GM12878 (cell line): ENCODE results near the gene PRKCE. TPM values are rescaled to one million over a fixed set of nuclear protein-coding genes. Genes with fewer than 3 reads are reported as not detected.

Source experiments
- ATAC-seq: fragments of 200-7000 bp; cut with Tn5 transposase; 3 replicates; pipeline ENCODE4 v1.9.1; 2020; ENCODE audit warnings: mild to moderate bottlenecking, moderate library complexity
- BruUV-seq: library from RNA; stranded (reverse); fragments of 400-500 nt; replicated peaks from 2 replicates; lab custom pipeline; 2021; lab: Mats Ljungman, UMichigan
- CTCF ChIA-PET: fragments of 300-600 bp; sonication (Branson Sonifier 250); formaldehyde crosslinking; extraction: SDS; loops from one replicate; lab custom pipeline; 2021; ENCODE audit warnings: inconsistent platforms; lab: Yijun Ruan, JAX
- POLR2A ChIA-PET: fragments of 350-600 bp; formaldehyde crosslinking; extraction: SDS; loops from one replicate; lab custom pipeline; 2021; ENCODE audit warnings: inconsistent platforms; lab: Charles Lee
- RAD21 ChIA-PET: fragments of 300-600 bp; sonication (Branson Sonifier 250); formaldehyde crosslinking; loops from one replicate; lab custom pipeline; 2023; ENCODE audit warnings: antibody characterized with exemption; ENCODE audit not compliant: unreplicated experiment; lab: Charles Lee
- SMC1A ChIA-PET: fragments of 300-600 bp; sonication (Branson Sonifier 250); formaldehyde crosslinking; loops from one replicate; lab custom pipeline; 2023; ENCODE audit not compliant: unreplicated experiment, uncharacterized antibody; lab: Charles Lee
- DNase-seq: peaks from one replicate; pipeline ENCODE4 v3.0.0-alpha.2; 2011; ENCODE audit warnings: low read depth, low spot score
- FAIRE-seq: peaks from 3 replicates; lab custom pipeline; 2011; peaks lifted over from hg19 to GRCh38; lab: Jason Lieb, UNC
- H2AFZ ChIP-seq: 2 replicates; pipeline ENCODE4 v1.6.0; 2011; ENCODE audit warnings: low read depth, low read length, control low read depth; ENCODE audit not compliant: control insufficient read depth
- H3K27ac ChIP-seq: 2 replicates; pipeline ENCODE4 v1.5.1; 2011; ENCODE audit warnings: control low read depth; ENCODE audit not compliant: control insufficient read depth, insufficient read depth
- H3K27me3 ChIP-seq, 2 experiments: replicated peaks in 1 of 2; 2 replicates each; pipeline versions ENCODE4 v1.6.0 to v1.6.1; 2011; ENCODE audit warnings: low read length in 1 of 2; ENCODE audit not compliant: control insufficient read depth in 2 of 2, insufficient read depth in 2 of 2
- H3K36me3 ChIP-seq, 2 experiments: 2 replicates each; pipeline ENCODE4 v1.5.1; 2011; ENCODE audit warnings: low read length in 1 of 2; ENCODE audit not compliant: control insufficient read depth in 2 of 2, insufficient read depth in 2 of 2
- H3K4me1 ChIP-seq: 2 replicates; pipeline ENCODE4 v1.6.1; 2011; ENCODE audit warnings: mild to moderate bottlenecking, low read length, moderate library complexity, mixed read lengths; ENCODE audit not compliant: control insufficient read depth, insufficient read depth
- H3K4me2 ChIP-seq: 2 replicates; pipeline ENCODE4 v1.6.0; 2011; ENCODE audit warnings: control low read depth; ENCODE audit not compliant: control insufficient read depth, insufficient read depth
- H3K4me3 ChIP-seq: fragments of 200-600 bp; sonication (generic); 2 replicates; pipeline ENCODE4 v1.5.1; 2016
- H3K79me2 ChIP-seq: 2 replicates; pipeline ENCODE4 v1.6.0; 2011; ENCODE audit warnings: low read length; ENCODE audit not compliant: control insufficient read depth, insufficient read depth
- H3K9ac ChIP-seq: 2 replicates; pipeline ENCODE4 v1.8.0; 2011; ENCODE audit warnings: low read length, control low read depth, mixed read lengths; ENCODE audit not compliant: control insufficient read depth, insufficient read depth
- H3K9me3 ChIP-seq: replicated peaks from 3 replicates; pipeline ENCODE4 v1.5.1; 2011; ENCODE audit warnings: mild to moderate bottlenecking, low read length; ENCODE audit not compliant: control insufficient read depth, insufficient read depth
- H4K20me1 ChIP-seq: 2 replicates; pipeline ENCODE4 v1.6.0; 2011; ENCODE audit not compliant: control insufficient read depth, insufficient read depth
- BCL11A ChIP-seq: IDR thresholded peaks from 2 replicates; pipeline ENCODE4 v1.6.1; 2011; ENCODE audit warnings: low read depth, low read length
- CREM ChIP-seq: IDR thresholded peaks from 2 replicates; pipeline ENCODE4 v1.6.1; 2014; ENCODE audit warnings: antibody characterized with exemption, low read depth
- DPF2 ChIP-seq: fragments of 450-650 bp; IDR thresholded peaks from 2 replicates; pipeline ENCODE4 v1.6.1; 2017; ENCODE audit warnings: mild to moderate bottlenecking
- EP300 ChIP-seq, 2 experiments: fragments of 150-350 bp in 1 of 2; IDR thresholded peaks; 2 replicates each; pipeline ENCODE4 v1.6.1; 2011 to 2012; ENCODE audit warnings: low read depth in 2 of 2, low read length in 2 of 2, borderline replicate concordance in 1 of 2, improper control_type of control experiment in 1 of 2, inconsistent platforms in 1 of 2; ENCODE audit not compliant: control insufficient read depth in 1 of 2
- LARP7 ChIP-seq: fragments of 450-650 bp; IDR thresholded peaks from 2 replicates; pipeline ENCODE4 v1.6.1; 2017; ENCODE audit warnings: mild to moderate bottlenecking
- MYC ChIP-seq: IDR thresholded peaks from 2 replicates; pipeline ENCODE4 v1.6.1; 2011; ENCODE audit warnings: mild to moderate bottlenecking, low read length, moderate library complexity, inconsistent platforms; ENCODE audit not compliant: insufficient read depth, insufficient replicate concordance, insufficient read length, severe bottlenecking
- NBN ChIP-seq: fragments of 450-650 bp; IDR thresholded peaks from 2 replicates; pipeline ENCODE4 v1.6.1; 2016
- POLR2A ChIP-seq: IDR thresholded peaks from 2 replicates; pipeline ENCODE4 v1.6.1; 2011; ENCODE audit warnings: low read depth, mild to moderate bottlenecking, low read length
- POU2F2 ChIP-seq: IDR thresholded peaks from 3 replicates; pipeline ENCODE4 v1.6.1; 2011; ENCODE audit warnings: low read depth, mild to moderate bottlenecking, low read length, borderline replicate concordance
- RAD51 ChIP-seq: fragments of 450-650 bp; IDR thresholded peaks from 2 replicates; pipeline ENCODE4 v1.6.1; 2016; ENCODE audit warnings: moderate library complexity, mild to moderate bottlenecking, inconsistent platforms
- SIN3A ChIP-seq: IDR thresholded peaks from 2 replicates; pipeline ENCODE4 v1.6.1; 2012; ENCODE audit warnings: low read depth, low read length, improper control_type of control experiment
- TCF12 ChIP-seq: IDR thresholded peaks from 2 replicates; pipeline ENCODE4 v1.6.1; 2011; ENCODE audit warnings: low read depth, mild to moderate bottlenecking, low read length
- YY1 ChIP-seq: IDR thresholded peaks from 2 replicates; pipeline ENCODE4 v1.6.1; 2011; ENCODE audit warnings: low read depth, mild to moderate bottlenecking, low read length
- WGBS: methylation state at CpG from one replicate; pipeline ENCODE4 v1.1.6; 2016; ENCODE audit warnings: low lambda C conversion rate; ENCODE audit not compliant: insufficient replicate concordance, insufficient coverage; ENCODE audit errors: missing lambda C conversion rate; 5-methylcytosine and 5-hydroxymethylcytosine counted together
- in situ Hi-C: fragments of 300-500 bp; cut with MboI; formaldehyde crosslinking; loops from 9 replicates; pipeline ENCODE4 v1.14.3; 2018; ENCODE audit warnings: mixed read lengths
- intact Hi-C: fragments of 100-400 bp; cut with micrococcal nuclease; formaldehyde crosslinking; loops from one replicate; pipeline ENCODE4 v1.14.2; 2022; ENCODE audit not compliant: unreplicated experiment
- polyA plus RNA-seq, 11 experiments: library from polyadenylated mRNA; depleted of rRNA in 4 of 11; unstranded in 6 of 11; stranded (reverse) in 5 of 11; fragments of >200 nt; fragmentation: Nextera tagmentation in 4 of 11; fragmentation: Illumina TruSeq in 1 of 11; extraction: Ambion mirVana in 4 of 11; extraction: Trizol in 1 of 11; gene quantifications; 1 replicate in 1 of 11; 2 replicates in 10 of 11; pipeline versions ENCODE4 v1.2.1 to v1.2.3, GENCODE V29; 2011 to 2016; ENCODE audit warnings: inconsistent platforms in 2 of 11, missing spikeins in 2 of 11, low read depth in 1 of 11
- total RNA-seq, 4 experiments: library from RNA; depleted of rRNA in 3 of 4; stranded (reverse); fragments of >200 nt in 3 of 4; fragmentation: Illumina TruSeq in 1 of 4; extraction: Trizol in 1 of 4; gene quantifications; 2 replicates each; pipeline versions ENCODE4 v1.2.1 to v1.2.3, GENCODE V29; 2013 to 2021
- TF ChIP-seq, protein P1 (sequence below): IDR thresholded peaks from 2 replicates; pipeline ENCODE4 v1.6.1; 2012; ENCODE audit warnings: low read length, inconsistent platforms
- TF ChIP-seq, protein P2 (sequence below): IDR thresholded peaks from 2 replicates; pipeline ENCODE4 v1.6.1; 2012; ENCODE audit warnings: low read depth, low read length, improper control_type of control experiment
- TF ChIP-seq, protein P3 (sequence below): fragments of 450-650 bp; IDR thresholded peaks from 2 replicates; pipeline ENCODE4 v1.6.1; 2017; ENCODE audit warnings: mild to moderate bottlenecking, moderate library complexity

Gene PRKCE
- total and polyA plus RNA-seq, 10 of the 15 experiments (the other 5 are each of a cell fraction or from before 2014, with no cell fraction given) = 2.6 to 28.2 (median 11.3) TPM

DNA sequence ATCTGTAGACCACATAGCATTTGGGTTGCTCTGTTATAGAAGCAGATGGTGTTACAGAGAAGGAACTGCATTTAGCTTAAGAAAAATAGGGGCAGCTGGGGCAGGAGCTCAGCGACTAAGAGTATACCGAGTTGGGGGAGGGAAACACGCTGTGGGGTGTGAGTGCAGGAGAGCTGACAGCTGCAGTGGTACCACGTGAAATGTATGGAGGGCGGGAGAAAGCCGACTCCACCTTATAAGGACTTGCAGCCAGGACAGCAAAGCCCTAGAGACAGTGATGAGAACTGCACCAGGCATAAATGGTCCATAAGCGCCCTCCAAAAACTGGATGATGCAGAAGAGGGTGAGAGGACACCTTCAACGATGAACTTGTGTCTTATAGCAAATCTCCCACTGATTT lies 237.6 kb downstream of the PRKCE start (continued):
- TF ChIP-seq YY1 (0 out of 2 replicates have a peak, but pooled peaks have one; percentile 24), MYC (no peak), SIN3A (no peak), POU2F2 (peak; percentile 25; the same call in 1 of the 3 replicates), DPF2 (no peak), NBN (peak; percentile 33; the same call in 1 of the 2 replicates), POLR2A (0 out of 2 replicates have a peak, but pooled peaks have one; percentile 29)

DNA sequence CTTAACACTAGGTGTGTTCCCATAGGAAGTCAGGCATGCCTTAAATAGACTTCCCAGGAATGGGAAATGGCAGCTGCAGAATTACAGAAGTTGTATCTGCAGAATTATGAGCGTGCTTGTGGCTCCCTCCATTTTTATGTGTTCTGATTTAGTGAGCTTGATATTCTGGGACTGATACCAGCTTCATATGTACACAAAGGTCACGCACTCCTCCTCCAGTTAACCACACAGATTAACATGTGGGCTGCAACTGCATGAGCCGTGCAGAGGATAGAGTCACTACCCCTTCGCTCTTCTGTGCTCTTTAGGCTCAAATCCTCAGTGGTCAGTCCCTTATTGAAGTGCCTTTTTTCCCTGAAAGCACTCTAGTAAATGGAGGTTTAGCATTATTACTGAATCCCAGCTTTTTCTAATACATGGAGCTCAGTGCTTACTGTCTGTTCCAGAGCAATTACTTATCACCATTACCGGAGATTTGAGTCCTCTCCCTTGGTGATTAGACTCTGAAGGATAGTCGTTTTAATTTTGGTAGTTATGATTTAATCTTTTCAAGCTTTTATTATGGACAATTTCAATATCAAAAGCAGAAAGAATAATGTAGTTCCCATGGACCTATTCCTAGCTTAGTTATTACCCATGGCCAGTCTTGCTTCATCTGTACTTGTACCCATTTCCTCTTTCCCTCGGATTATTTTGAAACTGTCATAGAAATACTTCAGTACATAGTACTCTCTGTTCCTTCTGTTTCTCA lies 238.3 kb downstream of the PRKCE start:
- Histone ChIP-seq H3K4me1 (peaks cover 56% of the 10 kb centered on the region), H3K4me2 (peak overlapping the region; percentile 89), H3K4me3 (peak overlapping the region; percentile 43; the same call in 1 of the 2 replicates), H3K79me2 (peaks cover 4% of the 10 kb centered on the region; the same call in 1 of the 2 replicates), H3K27ac (peak overlapping the region; percentile 85), H3K9me3 (no peaks in the 10 kb centered on the region; the same call in 2 of the 3 replicates), H3K9ac (peak overlapping the region; percentile 41), H2AFZ (no peak overlapping the region), H4K20me1 (no peaks in the 10 kb centered on the region), H3K36me3 (no peaks in the 10 kb centered on the region), H3K27me3 (no peaks in the 10 kb centered on the region)
- RAD21 ChIA-PET = interaction anchor here (0.8 to 6.3 kb wide), 34 partner anchors 8 to 240 kb away, joined by 3 to 100 read pairs (median 6); partner anchors contain the start of gene PRKCE
- no TSS peak for BruUV-seq
- FAIRE-seq = no peak
- DNase-seq = no peak
- CTCF ChIA-PET = interaction anchor here (0.6 to 5.2 kb wide), 25 partner anchors 9 to 240 kb away, joined by 3 to 48 read pairs (median 4); no protein-coding TSS in a partner anchor
- 45% methylated on average over 7 of the region's 7 CpGs for WGBS
- SMC1A ChIA-PET = interaction anchor here (0.6 to 11.4 kb wide), 35 partner anchors 9 to 714 kb away, joined by 3 to 224 read pairs (median 7); no protein-coding TSS in a partner anchor
- intact Hi-C loops (loop anchor here (2.0 kb wide), 3 partner anchors 23 to 47 kb away; no protein-coding TSS in a partner anchor), in situ Hi-C loops (no loop called here)
- POLR2A ChIA-PET = interaction anchor here (0.5 to 3.6 kb wide), 29 partner anchors 9 to 1172 kb away, joined by 3 to 23 read pairs (median 5); no protein-coding TSS in a partner anchor
- peak; percentile 72 for ATAC-seq
- TF ChIP-seq RAD51 (no peak), CREM (0 out of 2 replicates have a peak, but pooled peaks have one; percentile 47), BCL11A (peak; percentile 53; the same call in 1 of the 2 replicates), LARP7 (no peak), EP300 (IDR thresholded peaks at IDR 0.05; ENCODE audit: borderline replicate concordance in 1 of 2, control insufficient read depth in 1 of 2, low read depth in 2 of 2, low read length in 2 of 2) (no peak), TCF12 (0 out of 2 replicates have a peak, but pooled peaks have one; percentile 13)
- TF ChIP-seq, protein P1, sequence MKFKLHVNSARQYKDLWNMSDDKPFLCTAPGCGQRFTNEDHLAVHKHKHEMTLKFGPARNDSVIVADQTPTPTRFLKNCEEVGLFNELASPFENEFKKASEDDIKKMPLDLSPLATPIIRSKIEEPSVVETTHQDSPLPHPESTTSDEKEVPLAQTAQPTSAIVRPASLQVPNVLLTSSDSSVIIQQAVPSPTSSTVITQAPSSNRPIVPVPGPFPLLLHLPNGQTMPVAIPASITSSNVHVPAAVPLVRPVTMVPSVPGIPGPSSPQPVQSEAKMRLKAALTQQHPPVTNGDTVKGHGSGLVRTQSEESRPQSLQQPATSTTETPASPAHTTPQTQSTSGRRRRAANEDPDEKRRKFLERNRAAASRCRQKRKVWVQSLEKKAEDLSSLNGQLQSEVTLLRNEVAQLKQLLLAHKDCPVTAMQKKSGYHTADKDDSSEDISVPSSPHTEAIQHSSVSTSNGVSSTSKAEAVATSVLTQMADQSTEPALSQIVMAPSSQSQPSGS = peak; percentile 15; the same call in 1 of the 2 replicates
- TF ChIP-seq, protein P2, sequence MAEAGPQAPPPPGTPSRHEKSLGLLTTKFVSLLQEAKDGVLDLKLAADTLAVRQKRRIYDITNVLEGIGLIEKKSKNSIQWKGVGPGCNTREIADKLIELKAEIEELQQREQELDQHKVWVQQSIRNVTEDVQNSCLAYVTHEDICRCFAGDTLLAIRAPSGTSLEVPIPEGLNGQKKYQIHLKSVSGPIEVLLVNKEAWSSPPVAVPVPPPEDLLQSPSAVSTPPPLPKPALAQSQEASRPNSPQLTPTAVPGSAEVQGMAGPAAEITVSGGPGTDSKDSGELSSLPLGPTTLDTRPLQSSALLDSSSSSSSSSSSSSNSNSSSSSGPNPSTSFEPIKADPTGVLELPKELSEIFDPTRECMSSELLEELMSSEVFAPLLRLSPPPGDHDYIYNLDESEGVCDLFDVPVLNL = no peak
- TF ChIP-seq, protein P3, sequence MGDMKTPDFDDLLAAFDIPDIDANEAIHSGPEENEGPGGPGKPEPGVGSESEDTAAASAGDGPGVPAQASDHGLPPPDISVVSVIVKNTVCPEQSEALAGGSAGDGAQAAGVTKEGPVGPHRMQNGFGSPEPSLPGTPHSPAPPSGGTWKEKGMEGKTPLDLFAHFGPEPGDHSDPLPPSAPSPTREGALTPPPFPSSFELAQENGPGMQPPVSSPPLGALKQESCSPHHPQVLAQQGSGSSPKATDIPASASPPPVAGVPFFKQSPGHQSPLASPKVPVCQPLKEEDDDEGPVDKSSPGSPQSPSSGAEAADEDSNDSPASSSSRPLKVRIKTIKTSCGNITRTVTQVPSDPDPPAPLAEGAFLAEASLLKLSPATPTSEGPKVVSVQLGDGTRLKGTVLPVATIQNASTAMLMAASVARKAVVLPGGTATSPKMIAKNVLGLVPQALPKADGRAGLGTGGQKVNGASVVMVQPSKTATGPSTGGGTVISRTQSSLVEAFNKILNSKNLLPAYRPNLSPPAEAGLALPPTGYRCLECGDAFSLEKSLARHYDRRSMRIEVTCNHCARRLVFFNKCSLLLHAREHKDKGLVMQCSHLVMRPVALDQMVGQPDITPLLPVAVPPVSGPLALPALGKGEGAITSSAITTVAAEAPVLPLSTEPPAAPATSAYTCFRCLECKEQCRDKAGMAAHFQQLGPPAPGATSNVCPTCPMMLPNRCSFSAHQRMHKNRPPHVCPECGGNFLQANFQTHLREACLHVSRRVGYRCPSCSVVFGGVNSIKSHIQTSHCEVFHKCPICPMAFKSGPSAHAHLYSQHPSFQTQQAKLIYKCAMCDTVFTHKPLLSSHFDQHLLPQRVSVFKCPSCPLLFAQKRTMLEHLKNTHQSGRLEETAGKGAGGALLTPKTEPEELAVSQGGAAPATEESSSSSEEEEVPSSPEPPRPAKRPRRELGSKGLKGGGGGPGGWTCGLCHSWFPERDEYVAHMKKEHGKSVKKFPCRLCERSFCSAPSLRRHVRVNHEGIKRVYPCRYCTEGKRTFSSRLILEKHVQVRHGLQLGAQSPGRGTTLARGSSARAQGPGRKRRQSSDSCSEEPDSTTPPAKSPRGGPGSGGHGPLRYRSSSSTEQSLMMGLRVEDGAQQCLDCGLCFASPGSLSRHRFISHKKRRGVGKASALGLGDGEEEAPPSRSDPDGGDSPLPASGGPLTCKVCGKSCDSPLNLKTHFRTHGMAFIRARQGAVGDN = peak; percentile 29; the same call in 1 of the 2 replicates
